Frontal cortex (tissue), 4 donors: Measurements from ENCODE around the gene PSMB5. TPM values are rescaled to one million over a fixed set of nuclear protein-coding genes. Genes with fewer than 3 reads are reported as not detected.

ENCODE experiments used
- DNase-seq, 2 donors: peaks; one replicate each; pipeline ENCODE4 v3.0.0; 2012; ENCODE audit warnings: low spot score in 2 of 2
- FAIRE-seq: peaks from 2 replicates; lab custom pipeline; 2012; peaks lifted over from hg19 to GRCh38; lab: Jason Lieb, UNC
- total RNA-seq: library from RNA; depleted of rRNA; stranded (reverse); fragments of >200 nt; gene quantifications from one replicate; pipeline ENCODE4 v1.2.3, GENCODE V29; 2014
- donor health status: control.
- donor health status: control.
- donor health status: control.

The PSMB5 gene
- total RNA-seq: 194 TPM

- peak; percentile 76 to 84 for DNase-seq
- no peak for FAIRE-seq
Measured at GRCh38 chr14:23034498-23035302, at the start of gene PSMB5. Gene PSMB5, minus strand, starts transcription at chr14:23034900. Its CDS starts 19 bp downstream, at chr14:23034881.

- FAIRE-seq: no peak
- DNase-seq: no peak
Measured at GRCh38 chr14:23080474-23080873, 45.8 kb upstream of the PSMB5 start.

- FAIRE-seq (no peak), DNase-seq (no peak)
Measured at GRCh38 chr14:23079716-23080115, 45.0 kb upstream of the PSMB5 start.

- DNase-seq (no peak), FAIRE-seq (no peak)
Measured at GRCh38 chr14:23078692-23079116, 44.0 kb upstream of the PSMB5 start.

- FAIRE-seq (no peak), DNase-seq (no peak)
Measured at GRCh38 chr14:23077962-23078361, 43.3 kb upstream of the PSMB5 start.

GRCh38 chr14:23076785-23077408 is 42.2 kb upstream of the PSMB5 start:
- DNase-seq (no peak), FAIRE-seq (no peak)

GRCh38 chr14:23074906-23075305 is 40.2 kb upstream of the PSMB5 start:
- FAIRE-seq: no peak
- no peak for DNase-seq

GRCh38 chr14:23071921-23072539 is 37.3 kb upstream of the PSMB5 start:
- FAIRE-seq (no peak), DNase-seq (no peak)

GRCh38 chr14:23071244-23071920 is 36.7 kb upstream of the PSMB5 start:
- peak; percentile 68 to 81 for DNase-seq
- FAIRE-seq: no peak

- FAIRE-seq (no peak), DNase-seq (no peak)
Measured at GRCh38 chr14:23070262-23071129, 35.8 kb upstream of the PSMB5 start.

- DNase-seq: peak in 1 of 2 donors; percentile 8
- no peak for FAIRE-seq
Measured at GRCh38 chr14:23069413-23069806, 34.7 kb upstream of the PSMB5 start.

- peak; percentile 81 to 91 for DNase-seq
- no peak for FAIRE-seq
Measured at GRCh38 chr14:23068789-23069412, 34.2 kb upstream of the PSMB5 start.

- FAIRE-seq (no peak), DNase-seq (peak in 1 of 2 donors; percentile 8)
Measured at GRCh38 chr14:23067847-23068788, 33.4 kb upstream of the PSMB5 start.

- FAIRE-seq (no peak), DNase-seq (peak in 1 of 2 donors; percentile 3)
Measured at GRCh38 chr14:23066855-23067744, 32.4 kb upstream of the PSMB5 start.

- peak in 1 of 2 donors; percentile 2 for DNase-seq
- FAIRE-seq: no peak
Measured at GRCh38 chr14:23066368-23066767, 31.7 kb upstream of the PSMB5 start.

- no peak for FAIRE-seq
- DNase-seq: no peak
Measured at GRCh38 chr14:23063601-23064000, 28.9 kb upstream of the PSMB5 start.

GRCh38 chr14:23062002-23062401 is 27.3 kb upstream of the PSMB5 start:
- FAIRE-seq: no peak
- peak in 1 of 2 donors; percentile 6 for DNase-seq
